ENCODE data around the gene XPO4. TPM values are rescaled to one million over a fixed set of nuclear protein-coding genes. Genes with fewer than 3 reads are reported as not detected.

XPO4 gene
- total RNA-seq, 1 experiment from 2014 or later: 34.1 TPM

GRCh38 chr13:20740021-20740420 lies 162.5 kb downstream of the XPO4 start:
- Histone ChIP-seq H4K5ac (ENCODE audit: insufficient read length, low read depth, low read length) (no peak overlapping the region), H4K8ac (replicated peaks; ENCODE audit: insufficient read length, low read depth, low read length) (no peak overlapping the region), H3K79me1 (ENCODE audit: insufficient read depth, low read depth, low read length, poor library complexity, severe bottlenecking) (no peaks in the 10 kb centered on the region), H3K4me1 (ENCODE audit: insufficient read depth, low read length) (no peaks in the 10 kb centered on the region), H2AFZ (ENCODE audit: low read length) (no peak overlapping the region), H3K27ac (ENCODE audit: insufficient read length, low read depth, low read length) (no peak overlapping the region), H3K4ac (ENCODE audit: low read depth, low read length) (no peak overlapping the region), H3K79me2 (ENCODE audit: insufficient read depth, low read length) (no peaks in the 10 kb centered on the region), H3K23me2 (ENCODE audit: insufficient read length, low read depth, low read length, poor library complexity, severe bottlenecking) (no peaks in the 10 kb centered on the region), H2AK5ac (ENCODE audit: insufficient read length, low read length) (no peak overlapping the region), H2BK15ac (ENCODE audit: low read depth, low read length) (no peak overlapping the region), H3K9ac (ENCODE audit: extremely low read depth, insufficient read length, low read length) (no peak overlapping the region), H2BK20ac (ENCODE audit: low read depth, low read length, poor library complexity, severe bottlenecking) (no peak overlapping the region), H3K14ac (ENCODE audit: insufficient read depth, low read length) (no peak overlapping the region; the same call in 1 of the 2 replicates), H3K27me3 (ENCODE audit: insufficient read depth, low read length) (no peaks in the 10 kb centered on the region; the same call in 1 of the 2 replicates), H3K23ac (ENCODE audit: insufficient read length, low read depth, low read length) (no peak overlapping the region), H3K56ac (ENCODE audit: insufficient read length, low read depth, low read length) (no peak overlapping the region), H3T11ph (ENCODE audit: low read length) (no peak overlapping the region), H3K4me2 (ENCODE audit: insufficient read depth, insufficient read length, low read length) (no peak overlapping the region), H2BK120ac (ENCODE audit: low read depth, low read length, poor library complexity, severe bottlenecking) (no peak overlapping the region), H2BK5ac (ENCODE audit: insufficient read length, low read length) (no peak overlapping the region), H4K91ac (ENCODE audit: insufficient read length, low read depth, low read length) (no peak overlapping the region), H3K18ac (ENCODE audit: insufficient read length, low read depth, low read length) (no peak overlapping the region), H2BK12ac (ENCODE audit: insufficient read length, low read depth, low read length) (no peak overlapping the region), H3K9me3 (ENCODE audit: control insufficient read depth, low read depth, low read length) (no peaks in the 10 kb centered on the region), H4K20me1 (ENCODE audit: control insufficient read depth, insufficient read depth, insufficient read length) (no peaks in the 10 kb centered on the region)
- no peaks in the 10 kb centered on the region for H3K4me1 Mint-ChIP-seq
- DNase-seq: no peak
- no peaks in the 10 kb centered on the region; the same call in 1 of the 2 replicates for H3K27me3 Mint-ChIP-seq (ENCODE audit: low read depth)
- TF ChIP-seq CTCF (conservative IDR thresholded peaks at IDR 0.05): no peak
- peaks cover 0 to 9% (median 0%) of the 10 kb centered on the region in 3 experiments; a peak in 3 of 7 replicates for H3K36me3 Mint-ChIP-seq (ENCODE audit: insufficient read depth in 1 of 3, low read depth in 3 of 3)
- no peak overlapping the region for H3K4me3 Mint-ChIP-seq
- H3K27ac Mint-ChIP-seq: no peak overlapping the region
- no peaks in the 10 kb centered on the region; a peak in 1 of 5 replicates for H3K9me3 Mint-ChIP-seq
- WGBS (ENCODE audit: extremely low coverage, insufficient read length, low lambda C conversion rate): no CpG with 5 or more reads among the region's 22 CpGs

All from H9 (cell line).